Measurements from ENCODE around the gene CSGALNACT2. TPM values are rescaled to one million over a fixed set of nuclear protein-coding genes. Genes with fewer than 3 reads are reported as not detected.

The CSGALNACT2 gene
- total RNA-seq, 1 experiment from 2014 or later: 13.4 TPM

DNA sequence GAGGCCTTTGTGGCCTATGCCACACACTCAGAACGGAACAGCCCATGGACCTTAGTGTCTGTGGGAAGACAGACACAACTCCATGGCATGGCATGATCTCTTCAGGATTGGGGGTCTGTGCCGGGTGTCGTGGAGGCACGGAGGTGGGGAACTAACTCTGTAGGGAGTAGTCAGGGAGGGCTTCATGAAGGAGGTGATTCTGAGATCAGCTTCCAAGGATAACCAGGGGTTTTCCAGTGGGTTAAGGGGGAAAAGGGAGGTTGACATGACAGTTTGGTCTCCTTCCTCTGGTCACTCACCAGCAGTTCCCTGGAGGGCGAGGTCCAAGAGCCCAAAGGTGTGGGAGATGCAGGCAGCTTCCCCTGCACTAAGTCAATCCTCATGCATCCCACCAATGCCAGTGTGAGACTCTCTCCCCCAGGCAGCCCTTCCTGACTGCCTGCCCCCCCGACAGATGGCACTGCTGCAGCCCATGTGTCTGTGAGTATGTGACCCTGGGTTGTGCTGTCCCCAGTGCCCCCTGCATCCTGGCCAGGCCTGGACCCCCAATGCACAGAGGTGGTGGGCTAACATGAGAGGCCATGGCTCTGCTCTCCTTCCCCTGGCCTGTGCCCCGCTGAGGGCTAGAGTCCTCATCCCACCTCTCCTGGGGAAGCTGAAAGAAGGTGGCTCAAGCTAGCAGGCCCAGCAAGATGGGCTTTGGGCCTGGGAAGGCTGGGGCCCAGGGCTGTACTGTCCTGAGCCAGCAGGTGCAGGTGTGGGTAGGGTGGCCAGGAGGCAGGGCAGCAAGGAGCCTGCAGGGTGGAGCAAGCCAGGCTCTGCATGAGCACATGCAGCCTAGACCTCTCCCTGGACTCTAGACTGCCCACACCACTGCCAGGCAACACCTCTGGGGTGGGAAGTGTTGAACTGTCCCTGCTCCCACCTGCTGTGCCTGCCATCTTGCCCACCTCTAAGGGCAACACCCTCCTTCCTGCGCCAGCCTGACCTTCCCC, 88.9 kb downstream of the CSGALNACT2 start:
- no peak for DNase-seq (ENCODE audit: low read depth)

DNA sequence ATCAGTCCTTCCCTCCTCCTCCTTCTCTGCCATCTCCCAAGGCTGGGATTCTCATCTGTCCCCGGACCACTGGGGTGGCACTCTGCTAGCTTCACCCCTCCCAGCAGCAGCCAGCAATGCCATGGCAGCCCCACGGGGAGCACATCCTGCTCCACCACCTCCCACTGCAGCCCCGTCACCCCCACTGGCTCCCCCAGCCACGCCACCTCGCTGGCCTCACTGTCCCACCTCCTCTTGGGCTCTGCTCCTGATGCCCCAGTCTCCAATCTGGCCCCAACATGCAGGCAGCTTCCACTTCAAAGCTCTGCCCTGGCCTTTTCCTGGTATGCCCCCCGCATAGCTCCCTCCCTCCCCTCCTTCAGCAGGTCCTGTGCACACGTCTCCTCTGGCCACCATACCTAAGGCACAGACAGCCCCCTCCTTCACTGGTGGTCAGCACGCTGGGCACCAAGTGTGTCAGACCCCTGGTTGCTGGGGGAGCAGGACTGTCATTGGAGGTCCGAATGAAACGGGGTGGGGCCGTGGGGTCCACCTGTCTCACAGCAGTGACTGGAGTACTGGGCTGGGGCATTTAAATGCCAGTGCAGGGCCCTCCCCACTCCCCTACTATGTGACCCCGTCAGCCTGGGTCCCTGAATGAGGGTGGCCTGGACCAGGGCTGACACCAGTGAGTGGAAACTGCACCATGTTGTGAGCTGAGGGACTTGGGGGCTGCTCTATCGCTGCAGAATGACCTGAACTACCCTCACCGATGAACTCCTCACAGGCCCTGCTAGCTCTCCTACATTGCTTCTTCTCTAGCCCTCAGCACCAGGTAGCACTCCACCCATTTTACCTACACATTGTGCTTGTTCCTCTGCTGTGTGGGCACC, 89.9 kb downstream of the CSGALNACT2 start:
- DNase-seq (ENCODE audit: low read depth): no peak

DNA sequence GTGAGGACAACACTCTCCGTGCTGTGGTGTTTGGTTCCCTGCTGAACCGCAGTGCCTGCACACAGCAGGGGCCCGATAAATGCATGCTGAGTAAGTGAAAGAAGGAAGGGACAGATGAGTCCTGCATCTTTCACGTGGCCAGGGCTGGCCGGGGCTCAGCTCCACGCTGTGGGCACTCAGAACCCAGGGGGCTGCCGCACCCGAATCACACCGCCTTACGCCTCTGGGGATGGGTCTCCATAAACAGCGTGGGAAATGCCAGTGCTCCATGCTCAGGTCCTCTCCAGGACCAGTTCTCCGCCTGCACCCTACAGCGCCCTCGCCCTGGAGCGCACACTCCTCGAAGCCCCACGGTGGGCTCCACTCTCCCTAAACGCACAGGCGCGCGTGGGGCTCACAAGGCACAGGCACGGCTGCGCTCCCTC, 90.5 kb downstream of the CSGALNACT2 start:
- DNase-seq (ENCODE audit: low read depth): no peak

DNA sequence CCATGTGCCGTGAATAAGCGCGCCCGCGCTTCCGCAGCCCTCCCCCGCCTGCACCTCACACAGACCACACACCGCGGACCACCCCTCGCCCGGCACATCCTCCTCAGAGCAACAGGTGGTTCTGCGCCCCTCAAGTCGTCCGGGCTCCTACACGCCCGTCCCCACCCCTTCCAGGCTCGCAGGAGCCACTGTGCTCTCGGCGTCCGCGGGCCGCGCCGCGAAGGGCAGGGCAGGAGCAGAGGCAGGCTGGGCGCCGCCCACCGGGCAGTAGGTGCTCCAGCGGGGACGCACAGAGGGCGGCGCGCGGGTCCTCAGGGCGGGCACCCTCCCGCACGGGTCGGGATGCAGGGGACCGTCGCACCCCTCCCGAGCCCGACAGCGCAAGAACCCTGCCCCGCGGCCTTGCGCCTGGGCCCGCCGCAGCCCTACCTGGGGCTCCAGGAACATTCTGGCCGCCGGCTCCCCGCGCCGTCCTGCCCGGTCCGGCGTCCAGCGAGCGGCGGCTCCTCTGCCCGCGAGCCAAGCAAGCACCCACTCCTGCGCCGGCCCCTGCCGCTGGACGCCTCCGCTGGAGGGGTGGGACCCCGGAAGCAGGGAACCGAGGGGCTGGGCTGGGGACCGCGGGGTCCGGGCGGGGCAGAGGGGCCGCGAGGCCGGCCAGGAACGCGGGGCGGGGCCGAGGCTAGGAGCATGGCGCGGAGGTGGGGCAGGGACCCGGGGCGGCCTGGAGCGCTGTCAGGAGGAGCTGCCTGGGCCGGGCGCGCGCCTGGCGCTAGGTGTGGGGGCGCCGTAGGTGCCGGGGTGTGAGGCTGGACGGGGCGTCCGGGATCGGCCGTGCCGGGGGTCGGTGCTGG, 91.2 kb downstream of the CSGALNACT2 start:
- no peak for DNase-seq (ENCODE audit: low read depth)

DNA sequence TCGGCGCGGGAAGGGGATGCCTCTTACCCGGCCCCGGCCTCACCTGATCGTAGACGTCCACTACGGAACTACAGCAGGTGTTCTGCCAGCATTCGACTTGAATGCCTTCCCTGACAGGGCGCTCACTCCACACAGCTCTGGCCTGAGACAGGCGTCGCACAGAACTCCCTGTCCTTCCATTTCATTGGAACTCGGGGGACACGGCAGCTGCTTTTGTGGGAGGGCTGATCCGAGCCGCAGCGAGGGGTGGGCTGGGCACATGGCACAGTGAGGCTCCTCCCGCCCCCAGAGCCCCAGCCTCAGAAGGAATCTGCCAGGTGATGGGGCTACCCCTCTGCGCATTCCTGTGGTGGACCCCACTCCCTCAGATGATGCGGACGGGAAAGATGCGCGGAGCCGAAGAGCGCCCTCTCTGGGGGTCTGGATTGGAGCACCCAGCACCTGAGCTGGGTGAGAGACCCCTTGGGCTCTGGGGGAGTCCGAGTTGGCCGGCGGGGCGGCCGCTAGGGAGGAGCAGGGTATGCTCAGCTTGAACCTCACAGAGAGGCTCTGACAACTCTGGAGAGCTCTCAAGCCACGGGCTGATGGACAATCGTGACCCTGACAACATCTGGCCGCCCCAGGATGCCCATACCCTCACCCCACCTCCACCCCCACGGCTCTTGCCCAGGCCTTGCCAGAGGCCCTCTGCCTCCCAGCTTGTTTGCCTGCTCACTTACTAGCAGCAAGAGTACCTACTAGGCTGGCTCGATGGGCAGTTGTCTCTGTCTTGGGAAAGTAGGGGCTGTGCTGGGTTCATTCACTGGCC, 92.1 kb downstream of the CSGALNACT2 start:
- no peak for DNase-seq (ENCODE audit: low read depth)

DNA sequence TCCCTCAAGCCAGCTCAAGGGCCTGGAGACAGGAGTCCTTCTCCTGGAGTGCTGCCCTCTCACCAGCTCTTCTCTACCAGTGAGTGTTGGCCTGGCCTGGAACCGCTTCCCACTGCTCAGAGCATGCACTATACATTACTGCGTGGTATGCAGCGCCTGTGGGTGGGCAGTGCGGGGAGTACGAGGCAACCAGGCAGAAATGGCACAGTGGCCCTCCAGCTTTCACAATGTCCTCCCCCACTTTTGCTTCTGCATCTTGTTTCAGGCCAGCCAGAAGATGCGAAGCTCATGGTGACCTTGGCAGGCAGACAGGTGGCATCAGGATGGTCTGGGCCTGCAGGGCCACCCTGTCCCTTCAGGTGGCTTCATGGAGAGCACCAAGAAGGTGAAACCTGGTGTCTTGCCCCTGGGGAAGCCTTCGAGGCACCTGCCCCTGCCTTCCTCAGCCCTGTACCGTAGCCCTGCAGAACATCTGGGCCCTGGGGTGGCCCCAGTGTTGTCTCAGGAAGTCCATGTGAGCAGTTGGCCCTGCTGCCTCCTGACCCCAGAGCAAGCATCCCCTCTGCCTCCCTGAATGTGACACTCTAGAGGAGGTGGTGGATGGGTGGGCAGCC, 92.8 kb downstream of the CSGALNACT2 start:
- DNase-seq (ENCODE audit: low read depth): no peak

DNA sequence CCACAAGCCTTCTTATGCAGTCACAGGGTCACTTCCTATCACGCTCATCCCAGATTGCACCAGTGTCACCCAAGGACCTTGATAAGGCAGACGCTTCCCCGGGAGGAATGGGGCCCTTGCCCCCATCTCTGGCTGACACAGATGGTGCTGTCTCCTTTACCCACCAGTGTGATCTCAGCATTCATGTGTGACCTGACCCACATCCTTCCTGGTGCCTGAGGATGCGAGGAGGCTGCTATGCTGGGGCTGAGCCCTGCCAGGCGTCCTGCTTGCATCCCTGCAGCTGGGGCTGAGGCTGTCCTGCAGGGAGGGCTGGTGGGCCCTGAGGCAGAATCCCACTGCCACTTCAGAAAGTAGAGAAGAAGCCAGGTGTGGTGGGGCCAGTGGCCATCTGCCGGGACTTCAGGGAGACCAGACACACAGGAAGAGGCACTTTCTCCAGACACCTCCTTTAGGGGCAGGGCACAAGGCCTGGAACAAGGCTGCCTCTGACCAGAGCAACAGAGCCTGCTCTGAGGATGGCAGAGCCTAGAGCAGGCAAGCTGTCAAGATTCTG, 93.4 kb downstream of the CSGALNACT2 start:
- DNase-seq (ENCODE audit: low read depth): no peak

DNA sequence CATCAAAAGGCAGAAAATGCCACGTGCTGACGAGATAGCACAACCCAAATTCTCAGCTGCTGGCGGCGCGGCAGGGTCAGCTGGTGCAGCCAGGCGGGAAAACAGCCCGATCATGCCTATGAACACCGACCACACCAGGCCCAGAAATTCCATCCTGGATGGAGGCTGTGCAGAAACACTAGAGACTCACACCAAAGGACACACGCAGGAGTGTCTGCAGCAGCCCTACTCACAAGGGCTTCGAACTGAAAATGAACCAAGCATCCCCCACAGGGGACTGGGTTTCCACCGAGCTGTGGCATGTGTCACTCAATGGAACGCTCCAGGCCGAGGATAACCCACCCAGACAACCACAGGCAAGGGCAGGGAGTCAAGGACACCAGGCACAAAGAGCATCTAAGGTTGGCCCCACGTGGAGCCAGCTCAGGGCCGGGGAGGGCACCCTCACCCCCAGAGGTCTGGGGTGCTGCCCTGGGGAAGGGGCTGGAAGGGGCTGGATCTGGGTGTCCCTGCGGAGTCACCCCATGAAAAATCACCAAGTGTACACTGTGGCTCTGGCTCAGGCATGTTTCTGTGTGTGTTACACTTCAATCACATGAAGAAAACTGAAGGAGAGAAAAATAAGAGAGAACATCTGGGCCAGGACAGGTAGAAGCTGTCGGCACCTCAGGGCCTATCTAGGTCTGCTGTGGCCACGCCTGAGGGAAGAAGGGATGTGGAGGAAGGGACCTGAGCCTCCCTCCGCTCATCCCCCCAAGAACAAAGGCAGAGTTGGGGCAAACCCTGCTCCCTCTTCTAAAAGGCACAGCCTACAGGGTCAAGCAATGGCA, 95.6 kb downstream of the CSGALNACT2 start:
- DNase-seq (ENCODE audit: low read depth): no peak

DNA sequence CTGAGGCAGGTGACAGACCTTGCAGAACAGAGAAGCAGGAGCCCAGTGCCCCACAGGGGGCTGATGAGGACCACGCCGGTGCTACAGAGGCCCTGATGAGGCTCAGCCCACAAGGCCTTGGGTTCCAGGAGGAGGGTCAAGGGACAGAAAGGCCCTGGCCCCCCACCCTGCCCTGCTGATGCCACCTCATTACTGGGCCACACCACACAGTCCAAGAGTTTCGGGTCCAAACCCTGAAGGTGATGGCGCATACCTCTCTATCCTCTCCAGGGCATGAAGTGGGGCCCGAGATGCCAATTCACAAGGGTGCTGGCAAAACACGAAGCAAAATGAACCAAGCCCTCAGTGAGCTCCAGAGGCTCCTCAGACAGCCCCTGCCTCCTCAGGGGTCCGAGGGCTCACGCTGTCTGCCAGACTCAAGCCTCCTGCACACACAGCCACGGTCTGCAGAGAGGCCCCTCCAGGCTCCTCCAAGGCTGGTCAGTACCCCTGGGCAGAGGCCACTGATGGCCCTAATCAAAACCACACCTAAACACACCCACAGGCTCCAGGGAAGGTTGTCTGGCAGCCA, 96.3 kb downstream of the CSGALNACT2 start:
- no peak for DNase-seq (ENCODE audit: low read depth)

Other genes with a start within 250 kb of the CSGALNACT2 start
- gene RET, start 61.4 kb upstream of the CSGALNACT2 start, total RNA-seq (2014; rRNA removed): under 0.01 TPM in 1 of 2 replicates, not detected in the other
- not detected in 2 replicates for gene RASGEF1A, start 128.6 kb downstream of the CSGALNACT2 start, total RNA-seq (2014; rRNA removed)
- gene FXYD4, start 233.2 kb downstream of the CSGALNACT2 start, total RNA-seq (2014; rRNA removed): not detected in 2 replicates